ENCODE data around the gene CC2D2B.

The CC2D2B gene

DNA sequence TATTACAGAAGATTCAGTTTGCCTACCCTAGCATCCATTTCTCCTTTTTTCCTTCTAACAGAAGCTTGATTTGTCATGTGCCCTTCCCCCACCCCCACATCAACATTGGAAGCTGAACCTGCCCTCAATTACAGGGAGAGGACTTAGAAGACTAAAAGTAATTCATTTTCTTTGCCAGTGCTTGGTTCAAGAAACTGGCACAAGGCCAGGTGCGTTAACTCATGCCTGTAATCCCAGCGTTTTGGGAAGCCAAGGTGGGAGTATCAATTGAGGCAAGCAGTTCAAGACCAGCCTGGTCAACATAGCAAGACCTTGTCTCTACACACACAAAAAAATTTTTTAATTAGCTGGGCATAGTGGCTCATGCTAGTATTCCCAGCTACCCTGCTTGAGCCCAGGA, 168.2 kb downstream of the CC2D2B start:
- TF ChIP-seq, protein P1, sequence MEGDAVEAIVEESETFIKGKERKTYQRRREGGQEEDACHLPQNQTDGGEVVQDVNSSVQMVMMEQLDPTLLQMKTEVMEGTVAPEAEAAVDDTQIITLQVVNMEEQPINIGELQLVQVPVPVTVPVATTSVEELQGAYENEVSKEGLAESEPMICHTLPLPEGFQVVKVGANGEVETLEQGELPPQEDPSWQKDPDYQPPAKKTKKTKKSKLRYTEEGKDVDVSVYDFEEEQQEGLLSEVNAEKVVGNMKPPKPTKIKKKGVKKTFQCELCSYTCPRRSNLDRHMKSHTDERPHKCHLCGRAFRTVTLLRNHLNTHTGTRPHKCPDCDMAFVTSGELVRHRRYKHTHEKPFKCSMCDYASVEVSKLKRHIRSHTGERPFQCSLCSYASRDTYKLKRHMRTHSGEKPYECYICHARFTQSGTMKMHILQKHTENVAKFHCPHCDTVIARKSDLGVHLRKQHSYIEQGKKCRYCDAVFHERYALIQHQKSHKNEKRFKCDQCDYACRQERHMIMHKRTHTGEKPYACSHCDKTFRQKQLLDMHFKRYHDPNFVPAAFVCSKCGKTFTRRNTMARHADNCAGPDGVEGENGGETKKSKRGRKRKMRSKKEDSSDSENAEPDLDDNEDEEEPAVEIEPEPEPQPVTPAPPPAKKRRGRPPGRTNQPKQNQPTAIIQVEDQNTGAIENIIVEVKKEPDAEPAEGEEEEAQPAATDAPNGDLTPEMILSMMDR (IDR thresholded peaks at IDR 0.05; ENCODE audit: low read depth, low read length, missing control alignments), result no peak
- no peak for DNase-seq (ENCODE audit: low read depth)
- in situ Hi-C loops (cut with HindIII; ENCODE audit: low sequenced_read_pairs), result no loop called here
- H3K4me3 ChIP-seq (ENCODE audit: low read depth, low read length), result no peak overlapping the region

GRCh38 chr10:96077156-96077555, 169.4 kb downstream of the CC2D2B start:
- in situ Hi-C loops (cut with HindIII; ENCODE audit: low sequenced_read_pairs), result no loop called here
- DNase-seq (ENCODE audit: low read depth), result no peak
- TF ChIP-seq, protein P1 (IDR thresholded peaks at IDR 0.05; ENCODE audit: low read depth, low read length, missing control alignments), result no peak
- no peak overlapping the region for H3K4me3 ChIP-seq (ENCODE audit: low read depth, low read length)

GRCh38 chr10:96082153-96082552, 174.4 kb downstream of the CC2D2B start:
- TF ChIP-seq, protein P1 (IDR thresholded peaks at IDR 0.05; ENCODE audit: low read depth, low read length, missing control alignments), result no peak
- no peak for DNase-seq (ENCODE audit: low read depth)
- in situ Hi-C loops (cut with HindIII; ENCODE audit: low sequenced_read_pairs), result no loop called here
- no peak overlapping the region for H3K4me3 ChIP-seq (ENCODE audit: low read depth, low read length)

All from astrocyte of the cerebellum (primary cell).